UCSD-AML1 (cell line): Measurements from ENCODE around the gene EAPP.
"Not testable (repeated sequence)": the region's sequence is repeated elsewhere in the genome, so short reads cannot be mapped to it uniquely, and the experiment has no call there.

Source experiments
- DNase-seq: peaks from one replicate; lab custom pipeline; 2025; ENCODE audit not compliant: unreplicated experiment; lab: John Stamatoyannopoulos, UW

Gene EAPP

GRCh38 chr14:34539407-34540180, at the start of gene EAPP:
Gene EAPP, minus strand, starts transcription at chr14:34539701. Its CDS starts 73 bp downstream, at chr14:34539628.
- DNase-seq, result no peak

GRCh38 chr14:34583525-34583924, 44.0 kb upstream of the EAPP start:
- no peak for DNase-seq

- no peak for DNase-seq
Observed at GRCh38 chr14:34582117-34582680, 42.7 kb upstream of the EAPP start.

GRCh38 chr14:34580381-34580780, 40.9 kb upstream of the EAPP start:
- no peak for DNase-seq

- no peak for DNase-seq
Observed at GRCh38 chr14:34571771-34572170, 32.3 kb upstream of the EAPP start.

GRCh38 chr14:34569750-34570149, 30.2 kb upstream of the EAPP start:
- no peak for DNase-seq

- DNase-seq, result no peak
Observed at GRCh38 chr14:34568803-34569202, 29.3 kb upstream of the EAPP start.

- no peak for DNase-seq
Observed at GRCh38 chr14:34562776-34563150, 23.3 kb upstream of the EAPP start.

GRCh38 chr14:34562037-34562775, 22.7 kb upstream of the EAPP start:
- not testable (repeated sequence) for DNase-seq

- not testable (repeated sequence) for DNase-seq
Observed at GRCh38 chr14:34556498-34556829, 17.0 kb upstream of the EAPP start.

- DNase-seq, result not testable (repeated sequence)
Observed at GRCh38 chr14:34555583-34556497, 16.3 kb upstream of the EAPP start.

GRCh38 chr14:34554540-34555250, 15.2 kb upstream of the EAPP start:
- no peak for DNase-seq

GRCh38 chr14:34549276-34549966, 9.9 kb upstream of the EAPP start:
- DNase-seq, result not testable (repeated sequence)

- no peak for DNase-seq
Observed at GRCh38 chr14:34548472-34548981, 9.0 kb upstream of the EAPP start.

GRCh38 chr14:34547136-34547520, 7.6 kb upstream of the EAPP start:
- not testable (repeated sequence) for DNase-seq

- DNase-seq, result not testable (repeated sequence)
Observed at GRCh38 chr14:34546272-34547135, 7.0 kb upstream of the EAPP start.

GRCh38 chr14:34540181-34541059, 919 bp upstream of the EAPP start:
- DNase-seq, result not testable (repeated sequence)
